Left lung (tissue), 10 donors: Measurements from ENCODE around the gene MIB2. TPM values are rescaled to one million over a fixed set of nuclear protein-coding genes. Genes with fewer than 3 reads are reported as not detected.

Source experiments
- ATAC-seq: fragments of 200-7000 bp; cut with Tn5 transposase; one replicate; pipeline ENCODE4 v1.9.1; 2020; ENCODE audit warnings: moderate library complexity
- DNase-seq, 4 donors: peaks; one replicate each; pipeline ENCODE4 v3.0.0-alpha.2; 2013 to 2020
- H3K27ac ChIP-seq, 2 donors: fragments of 200-600 bp; sonication (generic) in 1 of 2; one replicate each; pipeline versions ENCODE4 v1.5.0 to v1.8.0; 2020 to 2021
- H3K27me3 ChIP-seq, 2 donors: fragments of 200-600 bp; sonication (generic) in 1 of 2; one replicate each; pipeline versions ENCODE4 v1.5.0 to v1.8.0; 2020 to 2021
- H3K36me3 ChIP-seq, 2 donors: fragments of 200-600 bp; sonication (generic) in 1 of 2; one replicate each; pipeline versions ENCODE4 v1.5.0 to v1.8.0; 2020 to 2021
- H3K4me1 ChIP-seq, 2 donors: fragments of 200-600 bp; one replicate each; pipeline ENCODE4 v1.8.0; 2021
- H3K4me3 ChIP-seq, 2 donors: fragments of 200-600 bp; sonication (generic) in 1 of 2; one replicate each; pipeline versions ENCODE4 v1.5.0 to v1.8.0; 2020 to 2021; ENCODE audit warnings: mild to moderate bottlenecking in 1 of 2
- H3K9me3 ChIP-seq, 2 donors: fragments of 200-600 bp; sonication (generic) in 1 of 2; one replicate each; pipeline versions ENCODE4 v1.5.0 to v1.8.0; 2020 to 2021
- intact Hi-C, 2 donors: fragments of 100-400 bp; cut with DNase I; formaldehyde crosslinking; loops; one replicate each; pipeline versions ENCODE4 v1.11.2 to v1.14.2; 2022
- polyA plus RNA-seq, 6 donors: library from polyadenylated mRNA; unstranded; fragments of 120-200 nt; gene quantifications; one replicate each; pipeline ENCODE4 v1.2.1, GENCODE V29; 2013; ENCODE audit not compliant: insufficient read length in 6 of 6
- total RNA-seq, 2 donors: library from RNA; stranded (reverse); fragmentation: NEBNext Ultra II Directional; extraction: Animal tissue kit (Norgen Biotek cat#: 25700); gene quantifications; one replicate each; pipeline ENCODE4 v1.2.1, GENCODE V29; 2021
- TF ChIP-seq, protein P1 (sequence below), 2 donors: fragments of 200-600 bp; sonication (generic) in 1 of 2; IDR thresholded peaks; one replicate each; pipeline versions ENCODE4 v1.5.0 to v1.8.0; 2021; ENCODE audit warnings: antibody characterized with exemption in 2 of 2
- donor health status: DM: no; HTN: yes; CAD: no.
- donor health status: DM: no; HTN: no; CAD: no.

MIB2 gene
- total and polyA plus RNA-seq, 8 donors: 43.2 to 118 (median 61.4) TPM

DNA sequence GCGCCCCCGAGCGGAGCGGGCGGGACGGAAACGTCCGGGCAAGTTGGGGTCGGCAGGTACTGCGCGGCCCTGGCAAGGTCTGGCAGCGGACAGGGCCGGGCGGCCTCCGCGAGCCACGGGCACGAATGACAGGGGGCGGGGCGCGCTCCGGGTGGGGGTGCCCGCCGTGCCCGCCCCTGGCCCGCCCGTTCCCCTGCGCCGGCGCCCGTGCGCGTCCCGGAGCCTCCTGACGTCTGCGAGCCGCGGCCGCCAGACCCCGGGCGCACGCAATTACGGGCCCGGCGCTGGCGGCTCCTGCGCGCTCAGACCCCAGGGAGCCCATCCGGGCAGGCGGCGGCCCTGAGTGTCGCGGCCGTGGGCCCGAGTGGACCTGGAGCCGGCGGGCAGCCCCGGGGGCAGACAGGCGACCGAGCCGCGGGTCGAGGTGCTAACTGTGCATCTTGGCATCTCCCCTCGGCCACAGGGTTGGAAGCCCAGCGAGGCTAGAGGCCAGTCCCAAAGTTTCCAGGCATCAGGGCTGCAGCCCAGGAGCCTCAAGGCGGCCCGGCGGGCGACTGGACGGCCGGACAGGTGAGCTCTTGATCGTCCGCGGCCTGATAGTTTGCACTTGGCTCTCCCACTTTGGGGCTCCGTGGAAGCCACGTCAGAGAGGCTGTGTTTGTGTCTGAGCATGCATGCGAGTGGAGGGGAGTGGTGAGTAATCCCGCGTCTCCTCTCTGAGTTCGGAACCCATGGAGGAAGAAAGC lies 918 bp downstream of the MIB2 start:
- peak overlapping the region; percentile 78 to 83 for H3K4me3 ChIP-seq
- H3K4me1 ChIP-seq: peaks cover 25 to 43% of the 10 kb centered on the region in 2 donors
- peaks cover 0 to 8% of the 10 kb centered on the region in 2 donors for H3K36me3 ChIP-seq
- DNase-seq: peak in 1 of 4 donors; percentile 89
- no peaks in the 10 kb centered on the region for H3K9me3 ChIP-seq
- H3K27me3 ChIP-seq: no peaks in the 10 kb centered on the region
- peak overlapping the region; percentile 99 for H3K27ac ChIP-seq
- peak; percentile 6 for ATAC-seq
- intact Hi-C loops: no loop called here
- TF ChIP-seq, protein P1, sequence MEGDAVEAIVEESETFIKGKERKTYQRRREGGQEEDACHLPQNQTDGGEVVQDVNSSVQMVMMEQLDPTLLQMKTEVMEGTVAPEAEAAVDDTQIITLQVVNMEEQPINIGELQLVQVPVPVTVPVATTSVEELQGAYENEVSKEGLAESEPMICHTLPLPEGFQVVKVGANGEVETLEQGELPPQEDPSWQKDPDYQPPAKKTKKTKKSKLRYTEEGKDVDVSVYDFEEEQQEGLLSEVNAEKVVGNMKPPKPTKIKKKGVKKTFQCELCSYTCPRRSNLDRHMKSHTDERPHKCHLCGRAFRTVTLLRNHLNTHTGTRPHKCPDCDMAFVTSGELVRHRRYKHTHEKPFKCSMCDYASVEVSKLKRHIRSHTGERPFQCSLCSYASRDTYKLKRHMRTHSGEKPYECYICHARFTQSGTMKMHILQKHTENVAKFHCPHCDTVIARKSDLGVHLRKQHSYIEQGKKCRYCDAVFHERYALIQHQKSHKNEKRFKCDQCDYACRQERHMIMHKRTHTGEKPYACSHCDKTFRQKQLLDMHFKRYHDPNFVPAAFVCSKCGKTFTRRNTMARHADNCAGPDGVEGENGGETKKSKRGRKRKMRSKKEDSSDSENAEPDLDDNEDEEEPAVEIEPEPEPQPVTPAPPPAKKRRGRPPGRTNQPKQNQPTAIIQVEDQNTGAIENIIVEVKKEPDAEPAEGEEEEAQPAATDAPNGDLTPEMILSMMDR (IDR thresholded peaks at IDR 0.05): no peak

DNA sequence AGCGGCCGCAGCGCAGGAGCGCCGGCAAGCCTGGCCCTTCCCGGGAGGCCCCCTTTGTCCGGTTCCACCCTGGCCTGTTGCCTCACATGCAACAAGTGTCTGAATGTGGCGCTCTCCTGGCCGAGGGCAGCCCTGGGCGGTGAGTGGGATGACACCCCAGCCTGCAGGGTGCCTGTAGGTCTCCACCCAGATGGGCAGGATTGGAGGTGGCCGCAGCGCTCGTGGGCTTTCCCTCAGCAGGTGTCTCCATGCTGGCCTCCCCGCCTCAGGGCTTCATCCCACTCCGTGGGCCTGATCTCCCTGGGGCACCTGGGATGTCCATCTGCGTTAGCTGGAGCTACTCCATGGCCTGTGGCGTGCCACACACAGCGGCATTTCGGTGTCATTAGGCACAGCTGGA lies 1.5 kb downstream of the MIB2 start:
- no peak for ATAC-seq
- Histone ChIP-seq H3K27ac (no peak overlapping the region), H3K4me3 (peak overlapping the region; percentile 78 to 83), H3K9me3 (no peaks in the 10 kb centered on the region), H3K4me1 (peaks cover 25 to 36% of the 10 kb centered on the region in 2 donors), H3K27me3 (no peaks in the 10 kb centered on the region), H3K36me3 (peaks cover 0 to 8% of the 10 kb centered on the region in 2 donors)
- intact Hi-C loops: no loop called here
- TF ChIP-seq, protein P1 (IDR thresholded peaks at IDR 0.05): no peak
- peak in 1 of 4 donors; percentile 80 for DNase-seq

- DNase-seq (peak in 1 of 4 donors; percentile 34), ATAC-seq (no peak)
- intact Hi-C loops: no loop called here
- no peak overlapping the region for H3K4me3 ChIP-seq
- H3K36me3 ChIP-seq: peaks cover 0 to 8% of the 10 kb centered on the region in 2 donors
- TF ChIP-seq, protein P1 (IDR thresholded peaks at IDR 0.05): no peak
- H3K27ac ChIP-seq: no peak overlapping the region
- H3K27me3 ChIP-seq: no peaks in the 10 kb centered on the region
- peaks cover 25 to 34% of the 10 kb centered on the region in 2 donors for H3K4me1 ChIP-seq
- H3K9me3 ChIP-seq: no peaks in the 10 kb centered on the region
Observed at GRCh38 chr1:1617516-1617915, 2.2 kb downstream of the MIB2 start.

DNA sequence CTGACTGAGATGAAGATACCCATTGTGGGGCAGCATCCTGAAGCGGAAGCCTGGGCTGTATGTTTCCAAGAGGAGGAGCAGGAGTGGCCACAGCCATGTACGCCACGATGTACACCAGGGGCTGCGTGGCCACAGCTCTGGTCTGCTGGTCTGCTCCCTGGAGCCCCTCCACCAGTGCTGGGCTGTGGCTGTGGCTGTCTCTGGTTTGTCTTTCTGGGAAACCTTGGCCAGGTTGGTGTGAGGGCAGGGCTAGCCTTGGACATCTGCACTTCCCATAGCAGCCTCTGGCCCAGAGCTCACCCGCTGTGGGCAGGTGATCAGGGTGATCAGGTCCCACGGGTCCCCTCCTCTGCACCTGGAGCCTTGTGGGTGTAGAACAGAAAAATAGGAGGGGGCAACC lies 2.6 kb downstream of the MIB2 start:
- H3K27me3 ChIP-seq: no peaks in the 10 kb centered on the region
- no peak overlapping the region for H3K4me3 ChIP-seq
- peaks cover 0 to 8% of the 10 kb centered on the region in 2 donors for H3K36me3 ChIP-seq
- intact Hi-C loops: no loop called here
- TF ChIP-seq, protein P1 (IDR thresholded peaks at IDR 0.05): no peak
- DNase-seq: peak in 1 of 4 donors; percentile 61
- H3K27ac ChIP-seq: no peak overlapping the region
- peaks cover 25 to 34% of the 10 kb centered on the region in 2 donors for H3K4me1 ChIP-seq
- no peak for ATAC-seq
- no peaks in the 10 kb centered on the region for H3K9me3 ChIP-seq

DNA sequence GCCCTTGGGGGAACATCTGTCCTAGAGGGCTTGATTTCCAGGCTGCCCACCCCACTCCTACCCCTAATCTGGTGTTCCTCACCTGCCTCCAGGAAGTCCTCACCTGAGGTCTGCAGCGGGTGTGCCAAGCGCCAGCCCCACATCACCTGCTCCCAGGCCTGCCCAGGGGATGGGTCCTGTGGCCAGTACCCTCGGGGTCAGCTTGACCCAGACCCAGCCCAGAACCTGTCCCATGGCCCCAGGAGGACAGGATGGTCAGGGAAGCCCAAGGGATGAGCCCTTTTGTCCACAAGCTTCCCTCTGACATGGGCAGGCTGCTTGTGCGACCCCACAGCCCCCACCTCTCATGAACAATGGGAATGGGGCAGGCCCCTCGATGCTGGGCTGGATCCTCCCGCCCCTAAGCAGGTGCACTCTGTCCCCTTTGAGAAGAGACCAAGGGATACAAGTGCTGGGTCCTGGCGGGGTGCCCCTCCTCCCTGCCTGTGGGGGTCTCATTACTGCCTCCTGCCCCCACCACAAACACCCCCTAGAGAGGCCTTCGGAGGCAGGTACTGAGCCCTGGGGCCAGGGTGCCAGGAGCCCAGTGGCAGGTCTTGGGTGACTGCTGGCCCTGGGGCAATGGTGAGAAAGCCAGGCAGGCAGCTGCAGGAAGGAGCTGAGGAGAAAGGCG lies 3.2 kb downstream of the MIB2 start:
- no peak overlapping the region for H3K4me3 ChIP-seq
- TF ChIP-seq, protein P1 (IDR thresholded peaks at IDR 0.05): no peak
- peaks cover 0 to 8% of the 10 kb centered on the region in 2 donors for H3K36me3 ChIP-seq
- DNase-seq (peak in 1 of 4 donors; percentile 54), ATAC-seq (no peak)
- peaks cover 21 to 30% of the 10 kb centered on the region in 2 donors for H3K4me1 ChIP-seq
- intact Hi-C loops: no loop called here
- H3K27ac ChIP-seq: no peak overlapping the region
- H3K9me3 ChIP-seq: no peaks in the 10 kb centered on the region
- no peaks in the 10 kb centered on the region for H3K27me3 ChIP-seq
